Measurements from ENCODE around the gene PDE7B.

The PDE7B gene

GRCh38 chr6:136031982-136032381 lies 180.5 kb downstream of the PDE7B start:
- no peaks in the 10 kb centered on the region for H3K9me2 ChIP-seq (ENCODE audit: low read depth, low read length)
- H3K4me3 ChIP-seq (ENCODE audit: low read depth, low read length, poor library complexity, severe bottlenecking) = no peak overlapping the region
- no peaks in the 10 kb centered on the region for H3K27me3 ChIP-seq (ENCODE audit: insufficient read depth, low read length)
- H3K9me3 ChIP-seq (ENCODE audit: low read length) = no peaks in the 10 kb centered on the region
- no peaks in the 10 kb centered on the region for H3K4me1 ChIP-seq (ENCODE audit: insufficient read depth, low read length, severe bottlenecking)
- no peak overlapping the region for H3K27ac ChIP-seq (ENCODE audit: low read depth, low read length, poor library complexity, severe bottlenecking)
- TF ChIP-seq EZH2 (IDR thresholded peaks at IDR 0.05; ENCODE audit: borderline replicate concordance, low read length) = no peak
- TF ChIP-seq, protein P1, sequence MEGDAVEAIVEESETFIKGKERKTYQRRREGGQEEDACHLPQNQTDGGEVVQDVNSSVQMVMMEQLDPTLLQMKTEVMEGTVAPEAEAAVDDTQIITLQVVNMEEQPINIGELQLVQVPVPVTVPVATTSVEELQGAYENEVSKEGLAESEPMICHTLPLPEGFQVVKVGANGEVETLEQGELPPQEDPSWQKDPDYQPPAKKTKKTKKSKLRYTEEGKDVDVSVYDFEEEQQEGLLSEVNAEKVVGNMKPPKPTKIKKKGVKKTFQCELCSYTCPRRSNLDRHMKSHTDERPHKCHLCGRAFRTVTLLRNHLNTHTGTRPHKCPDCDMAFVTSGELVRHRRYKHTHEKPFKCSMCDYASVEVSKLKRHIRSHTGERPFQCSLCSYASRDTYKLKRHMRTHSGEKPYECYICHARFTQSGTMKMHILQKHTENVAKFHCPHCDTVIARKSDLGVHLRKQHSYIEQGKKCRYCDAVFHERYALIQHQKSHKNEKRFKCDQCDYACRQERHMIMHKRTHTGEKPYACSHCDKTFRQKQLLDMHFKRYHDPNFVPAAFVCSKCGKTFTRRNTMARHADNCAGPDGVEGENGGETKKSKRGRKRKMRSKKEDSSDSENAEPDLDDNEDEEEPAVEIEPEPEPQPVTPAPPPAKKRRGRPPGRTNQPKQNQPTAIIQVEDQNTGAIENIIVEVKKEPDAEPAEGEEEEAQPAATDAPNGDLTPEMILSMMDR (IDR thresholded peaks at IDR 0.05; ENCODE audit: low read length) = peak; percentile 41; the same call in 1 of the 2 replicates
- no peaks in the 10 kb centered on the region for H3K79me2 ChIP-seq (ENCODE audit: insufficient read depth, low read length)
- no peaks in the 10 kb centered on the region for H3F3A ChIP-seq (ENCODE audit: insufficient read depth, low read length)
- no peak overlapping the region for H3K4me2 ChIP-seq (ENCODE audit: low read length)
- no peaks in the 10 kb centered on the region for H3K36me3 ChIP-seq (ENCODE audit: insufficient read depth, low read length)
- H3K9ac ChIP-seq (ENCODE audit: low read length) = no peak overlapping the region
- no peaks in the 10 kb centered on the region for H4K20me1 ChIP-seq (ENCODE audit: insufficient read depth, low read length)
- no peak overlapping the region for H2AFZ ChIP-seq (ENCODE audit: low read length)

DNA sequence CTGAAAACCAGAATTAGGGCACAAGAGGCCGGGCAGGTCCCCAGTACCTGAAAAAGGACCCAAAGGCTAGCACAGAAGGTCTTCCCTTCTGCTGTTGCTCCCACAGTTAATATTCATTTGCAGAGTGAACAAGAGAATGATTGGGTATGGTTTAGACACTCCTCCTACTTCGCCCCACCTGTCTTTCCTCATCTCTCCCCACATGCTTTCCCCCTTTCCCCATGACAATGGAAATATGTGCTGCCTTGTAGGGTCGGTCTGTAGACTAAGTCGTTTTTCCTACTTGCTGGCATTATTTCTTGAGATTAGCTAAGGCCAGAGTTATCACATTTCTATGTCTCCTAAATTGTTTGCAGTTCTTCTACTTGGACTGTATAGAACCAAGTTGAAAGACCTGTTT lies 181.9 kb downstream of the PDE7B start:
- Histone ChIP-seq H3K4me1 (ENCODE audit: insufficient read depth, low read length, severe bottlenecking) (no peaks in the 10 kb centered on the region), H3K9me3 (ENCODE audit: low read length) (no peaks in the 10 kb centered on the region), H3F3A (ENCODE audit: insufficient read depth, low read length) (no peaks in the 10 kb centered on the region), H3K4me2 (ENCODE audit: low read length) (no peak overlapping the region), H3K79me2 (ENCODE audit: insufficient read depth, low read length) (no peaks in the 10 kb centered on the region), H3K4me3 (ENCODE audit: low read depth, low read length, poor library complexity, severe bottlenecking) (no peak overlapping the region), H3K9ac (ENCODE audit: low read length) (no peak overlapping the region), H3K27ac (ENCODE audit: low read depth, low read length, poor library complexity, severe bottlenecking) (no peak overlapping the region), H3K36me3 (ENCODE audit: insufficient read depth, low read length) (no peaks in the 10 kb centered on the region), H3K9me2 (ENCODE audit: low read depth, low read length) (no peaks in the 10 kb centered on the region), H4K20me1 (ENCODE audit: insufficient read depth, low read length) (no peaks in the 10 kb centered on the region), H2AFZ (ENCODE audit: low read length) (no peak overlapping the region), H3K27me3 (ENCODE audit: insufficient read depth, low read length) (no peaks in the 10 kb centered on the region)
- no peak for TF ChIP-seq EZH2 (IDR thresholded peaks at IDR 0.05; ENCODE audit: borderline replicate concordance, low read length)
- TF ChIP-seq, protein P1 (IDR thresholded peaks at IDR 0.05; ENCODE audit: low read length) = no peak

GRCh38 chr6:136034422-136034821 lies 182.9 kb downstream of the PDE7B start:
- Histone ChIP-seq H3K79me2 (ENCODE audit: insufficient read depth, low read length) (no peaks in the 10 kb centered on the region), H3K4me1 (ENCODE audit: insufficient read depth, low read length, severe bottlenecking) (no peaks in the 10 kb centered on the region)

More at GRCh38 chr6:136034422-136034821, 182.9 kb downstream of the PDE7B start:
- H3K9me2 ChIP-seq (ENCODE audit: low read depth, low read length) = no peaks in the 10 kb centered on the region
- H3K4me2 ChIP-seq (ENCODE audit: low read length) = no peak overlapping the region
- H3K27me3 ChIP-seq (ENCODE audit: insufficient read depth, low read length) = no peaks in the 10 kb centered on the region
- H3K4me3 ChIP-seq (ENCODE audit: low read depth, low read length, poor library complexity, severe bottlenecking) = no peak overlapping the region
- TF ChIP-seq, protein P1 (IDR thresholded peaks at IDR 0.05; ENCODE audit: low read length) = no peak
- TF ChIP-seq EZH2 (IDR thresholded peaks at IDR 0.05; ENCODE audit: borderline replicate concordance, low read length) = no peak
- H3K27ac ChIP-seq (ENCODE audit: low read depth, low read length, poor library complexity, severe bottlenecking) = no peak overlapping the region
- H3K36me3 ChIP-seq (ENCODE audit: insufficient read depth, low read length) = no peaks in the 10 kb centered on the region
- no peak overlapping the region for H2AFZ ChIP-seq (ENCODE audit: low read length)
- no peaks in the 10 kb centered on the region for H4K20me1 ChIP-seq (ENCODE audit: insufficient read depth, low read length)
- H3K9ac ChIP-seq (ENCODE audit: low read length) = no peak overlapping the region
- H3F3A ChIP-seq (ENCODE audit: insufficient read depth, low read length) = no peaks in the 10 kb centered on the region
- H3K9me3 ChIP-seq (ENCODE audit: low read length) = no peaks in the 10 kb centered on the region

Data from OCI-LY1 (cell line).